Myocyte (in vitro differentiated cells): ENCODE results near the gene CASS4. TPM values are rescaled to one million over a fixed set of nuclear protein-coding genes. Genes with fewer than 3 reads are reported as not detected.

Experiments
- DNase-seq: peaks from one replicate; pipeline ENCODE4 v3.0.0-alpha.2; 2012; ENCODE audit warnings: low read depth
- total RNA-seq: library from RNA; depleted of rRNA; stranded (reverse); fragments of >200 nt; gene quantifications from 2 replicates; pipeline ENCODE4 v1.2.3, GENCODE V29; 2014

Gene CASS4
- total RNA-seq, 1 donor from 2014 or later, result 20.9 TPM

GRCh38 chr20:56422824-56423189, 10.7 kb downstream of the CASS4 start:
- peak; percentile 92 for DNase-seq

GRCh38 chr20:56423211-56423610, 11.2 kb downstream of the CASS4 start:
- no peak for DNase-seq

- DNase-seq, result no peak
These were observed 11.8 kb downstream of the CASS4 start for GRCh38 chr20:56423886-56424285.

GRCh38 chr20:56424931-56425330, 12.9 kb downstream of the CASS4 start:
- no peak for DNase-seq

GRCh38 chr20:56426026-56426425, 14.0 kb downstream of the CASS4 start:
- no peak for DNase-seq

- no peak for DNase-seq
These were observed 14.9 kb downstream of the CASS4 start for GRCh38 chr20:56426926-56427325.

- DNase-seq, result no peak
These were observed 15.7 kb downstream of the CASS4 start for GRCh38 chr20:56427797-56428196.

GRCh38 chr20:56428410-56428809, 16.4 kb downstream of the CASS4 start:
- DNase-seq, result no peak

- DNase-seq, result no peak
These were observed 16.8 kb downstream of the CASS4 start for GRCh38 chr20:56428881-56429280.

GRCh38 chr20:56429502-56429901, 17.4 kb downstream of the CASS4 start:
- no peak for DNase-seq

- DNase-seq, result no peak
These were observed 17.9 kb downstream of the CASS4 start for GRCh38 chr20:56429941-56430340.

GRCh38 chr20:56430461-56430860, 18.4 kb downstream of the CASS4 start:
- no peak for DNase-seq

- no peak for DNase-seq
These were observed 18.9 kb downstream of the CASS4 start for GRCh38 chr20:56430957-56431356.

GRCh38 chr20:56431471-56431870, 19.4 kb downstream of the CASS4 start:
- DNase-seq, result no peak

- no peak for DNase-seq
These were observed 21.3 kb downstream of the CASS4 start for GRCh38 chr20:56433221-56433879.

GRCh38 chr20:56433880-56434255, 21.8 kb downstream of the CASS4 start:
- no peak for DNase-seq

- DNase-seq, result no peak
These were observed 25.3 kb downstream of the CASS4 start for GRCh38 chr20:56437196-56437960.

- DNase-seq, result no peak
These were observed 26.2 kb downstream of the CASS4 start for GRCh38 chr20:56438284-56438683.

- peak; percentile 97 for DNase-seq
These were observed 27.8 kb downstream of the CASS4 start for GRCh38 chr20:56439771-56440291.

GRCh38 chr20:56440346-56441007, 28.4 kb downstream of the CASS4 start:
- DNase-seq, result peak; percentile 76

- no peak for DNase-seq
These were observed 30.6 kb downstream of the CASS4 start for GRCh38 chr20:56442389-56443365.
